Measurements from ENCODE around the gene SLC8B1.

The SLC8B1 gene

DNA sequence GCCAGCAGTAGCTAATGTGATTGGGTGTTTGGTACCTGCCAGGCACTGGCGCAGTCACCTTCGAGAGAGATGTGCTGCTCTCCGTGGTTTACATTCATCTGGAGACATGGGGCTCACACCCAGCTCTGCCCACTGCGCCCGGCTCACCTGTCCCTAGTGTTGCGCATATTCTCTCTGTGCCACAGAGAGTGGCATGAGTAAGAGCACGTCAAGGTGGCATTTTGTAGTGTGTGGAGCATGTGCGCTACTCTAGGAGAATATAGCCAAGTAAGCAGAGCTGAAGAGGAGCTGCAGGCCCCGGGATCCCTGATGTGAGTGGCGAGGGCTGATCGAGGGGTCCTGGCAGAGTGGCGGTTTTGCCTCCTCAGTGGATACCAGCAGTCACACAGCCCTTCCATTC, 66.8 kb downstream of the SLC8B1 start:
- no peak for DNase-seq

DNA sequence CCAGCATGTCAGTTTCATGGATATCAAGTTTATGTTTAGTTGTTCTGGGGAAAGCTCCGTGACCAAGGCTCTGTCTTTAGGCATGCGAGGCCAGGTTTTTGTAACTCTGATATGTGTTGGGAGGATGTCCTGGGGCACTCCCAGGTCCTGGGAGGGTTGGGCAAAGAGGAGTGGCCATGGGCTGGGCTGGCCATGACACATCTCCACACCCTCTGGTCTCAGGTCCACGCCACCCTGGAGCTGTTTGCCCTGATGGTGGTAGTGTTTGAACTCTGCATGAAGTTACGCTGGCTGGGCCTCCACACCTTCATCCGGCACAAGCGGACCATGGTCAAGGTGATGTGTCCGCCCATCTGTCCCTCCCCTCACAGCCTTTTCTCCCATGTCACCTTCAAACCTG, 67.3 kb downstream of the SLC8B1 start:
- DNase-seq, result no peak

DNA sequence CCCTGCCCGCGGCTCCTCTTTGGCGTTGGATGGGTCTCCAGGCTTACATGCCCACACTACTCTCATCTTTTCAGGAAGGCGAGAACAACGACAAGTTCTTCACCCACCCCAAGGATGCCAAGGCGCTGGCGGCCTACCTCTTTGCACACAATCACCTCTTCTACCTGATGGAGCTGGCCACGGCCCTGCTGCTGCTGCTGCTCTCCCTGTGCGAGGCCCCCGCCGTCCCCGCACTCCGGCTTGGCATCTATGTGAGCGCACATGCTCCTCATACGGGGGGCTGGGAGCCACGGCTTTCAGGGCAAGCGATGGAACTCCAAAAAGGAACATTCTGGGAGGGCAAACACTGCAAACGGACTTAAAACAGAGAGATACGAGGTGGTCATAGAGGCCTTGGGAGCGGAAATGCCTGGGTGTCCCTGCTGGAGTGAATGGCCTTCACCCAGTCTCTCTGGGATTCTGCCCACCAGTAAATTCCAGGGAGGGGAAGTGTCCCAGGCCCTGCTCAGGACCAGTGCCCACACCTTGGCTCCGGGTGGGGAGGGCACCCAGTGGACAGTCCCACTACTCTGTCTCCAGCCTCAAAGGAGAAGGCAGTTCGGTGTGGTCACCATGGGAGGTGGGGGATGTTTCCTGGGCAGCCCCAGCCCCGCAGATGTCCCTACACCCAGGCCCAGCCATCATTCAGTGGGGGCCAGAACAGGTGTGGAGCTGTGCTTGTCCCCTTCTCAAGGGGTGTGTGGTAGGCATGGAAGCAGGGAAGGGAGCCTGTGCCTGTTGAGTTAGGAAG, 68.6 kb downstream of the SLC8B1 start:
- DNase-seq, result no peak

DNA sequence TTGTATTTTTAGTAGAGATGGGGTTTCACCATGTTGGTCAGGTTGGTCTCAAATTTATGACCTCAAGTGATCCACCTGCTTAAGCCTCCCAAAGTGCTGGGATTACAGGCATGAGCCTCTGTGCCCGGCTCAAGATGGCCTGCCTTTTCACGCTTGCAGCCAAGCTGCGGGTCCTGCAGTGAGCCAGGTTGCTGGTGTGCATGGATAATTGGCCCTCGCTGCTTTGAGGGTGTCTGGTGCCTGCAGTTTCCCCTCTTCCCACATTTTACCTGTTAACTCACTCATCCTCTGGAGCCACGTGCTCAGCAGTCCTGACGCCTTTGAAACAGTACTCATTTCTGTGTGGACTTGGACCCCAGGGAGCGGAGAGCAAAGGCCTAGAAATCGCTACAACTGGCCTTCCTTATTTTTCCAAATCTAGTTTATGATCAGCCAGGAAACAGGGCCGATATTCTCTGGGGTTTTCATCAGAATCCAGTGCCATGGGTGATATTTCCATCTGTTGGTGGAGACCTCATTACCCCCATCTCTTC, 71.4 kb downstream of the SLC8B1 start:
- DNase-seq, result no peak

DNA sequence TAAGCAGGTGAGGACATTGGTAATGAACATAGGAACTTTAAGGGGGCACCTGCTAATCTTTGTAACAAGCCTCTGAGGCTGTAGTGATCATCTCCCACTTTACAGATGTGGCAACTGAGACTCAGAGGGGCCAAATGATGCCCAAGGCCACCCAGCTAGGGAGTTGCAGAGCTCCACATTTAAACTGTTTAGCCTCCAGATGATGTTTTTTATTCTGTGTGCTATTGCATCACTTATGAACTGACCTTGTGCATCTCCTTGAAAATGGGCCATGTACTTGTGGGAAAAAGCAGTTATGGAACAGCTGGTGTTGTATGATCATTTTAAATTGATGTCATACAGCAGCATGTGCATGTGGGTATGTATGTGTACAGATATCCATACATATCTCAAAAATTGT, 72.2 kb downstream of the SLC8B1 start:
- DNase-seq, result no peak

DNA sequence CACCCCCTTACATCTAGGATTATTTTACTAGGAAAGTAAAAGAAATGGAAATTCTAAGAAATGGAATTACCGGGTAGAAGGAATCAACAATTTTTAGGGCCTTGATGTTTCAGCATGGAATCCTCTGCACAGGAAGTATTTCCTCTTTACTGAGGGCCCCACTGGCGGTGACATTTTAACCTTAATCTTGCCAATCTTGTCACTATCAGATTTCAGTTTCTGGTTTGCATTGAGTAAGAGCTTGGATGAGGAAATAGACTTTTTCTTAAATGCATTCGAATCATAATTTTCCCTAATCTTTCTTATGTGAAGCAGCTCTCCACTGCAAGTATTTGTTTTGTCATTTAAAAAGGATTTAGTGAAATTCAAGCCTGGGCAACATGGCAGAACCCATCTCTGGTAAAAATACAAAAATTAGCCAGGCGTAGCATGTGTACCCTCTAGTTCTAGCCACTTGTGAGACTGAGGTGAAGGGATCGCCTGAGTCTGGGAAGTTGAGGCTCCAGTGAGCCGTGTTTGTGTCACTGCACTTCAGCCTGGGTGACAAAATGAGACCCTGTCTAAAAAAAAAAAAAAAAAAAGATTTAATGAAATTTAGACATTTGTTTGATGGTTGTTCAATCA, 73.0 kb downstream of the SLC8B1 start:
- DNase-seq, result peak; percentile 89

DNA sequence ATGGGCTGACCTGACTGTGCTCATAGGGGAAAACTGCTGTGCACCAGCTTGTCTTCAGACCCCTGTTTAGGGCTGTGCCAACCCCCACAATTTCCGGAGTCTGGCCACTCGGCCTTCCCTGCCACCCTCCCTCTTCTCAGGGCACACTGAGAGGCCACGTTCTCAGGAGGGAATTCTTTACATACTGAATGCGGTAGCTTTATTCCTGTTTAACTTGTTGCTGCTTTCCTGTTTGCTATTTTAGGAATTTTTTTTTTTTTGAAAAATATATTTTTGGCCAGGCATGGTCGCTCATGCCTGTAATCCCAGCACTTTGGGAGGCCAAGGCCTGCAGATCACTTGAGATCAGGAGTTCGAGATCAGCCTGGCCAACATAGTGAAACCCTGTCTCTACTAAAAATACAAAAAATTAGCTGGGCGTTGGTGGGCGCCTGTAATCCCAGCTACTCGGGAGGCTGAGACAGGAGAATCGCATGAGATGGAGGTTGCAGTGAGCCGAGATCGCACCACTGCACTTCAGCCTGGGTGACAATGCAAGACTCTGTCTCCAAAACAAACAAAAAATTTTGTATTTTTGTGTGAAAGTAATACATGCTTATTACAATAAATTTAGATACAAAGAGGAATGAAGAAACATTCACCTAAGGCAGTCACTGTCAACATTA, 74.1 kb downstream of the SLC8B1 start:
- DNase-seq, result no peak

DNA sequence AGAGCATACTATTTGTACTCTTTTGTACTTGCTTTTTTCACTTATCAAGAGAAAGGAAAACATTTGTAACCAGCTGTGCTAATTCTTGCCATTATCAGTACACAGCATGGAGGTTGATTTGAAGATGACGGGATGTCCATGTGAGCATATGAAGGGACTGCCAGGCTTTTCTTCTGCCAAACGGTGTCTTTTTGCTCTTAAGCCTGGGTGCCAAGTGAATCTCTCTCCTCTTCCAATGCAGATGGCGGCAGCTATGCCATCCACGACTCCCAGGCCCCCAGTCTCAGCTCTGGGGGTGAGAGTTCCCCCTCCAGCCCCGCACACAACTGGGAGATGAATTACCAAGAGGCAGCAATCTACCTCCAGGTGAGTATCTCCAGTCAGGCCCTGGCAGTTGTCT, 74.8 kb downstream of the SLC8B1 start:
- DNase-seq, result peak; percentile 44

DNA sequence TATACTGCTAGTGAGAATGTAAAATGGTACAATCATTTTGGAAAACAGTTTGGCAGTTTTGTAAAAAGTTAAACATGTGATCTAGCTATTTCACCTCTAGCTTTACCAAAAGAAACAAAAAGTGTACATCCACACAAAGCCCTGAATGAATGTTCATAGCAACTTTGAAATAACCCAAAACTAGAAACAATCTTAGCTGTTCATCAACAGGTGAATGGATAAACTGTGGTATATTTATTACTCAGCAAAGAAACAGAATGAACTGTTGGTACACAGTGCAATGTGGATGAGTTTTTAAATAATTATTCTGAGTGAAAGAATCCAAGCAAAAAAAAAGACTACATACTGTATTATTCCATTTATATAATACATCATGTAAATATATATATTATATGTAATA, 77.3 kb downstream of the SLC8B1 start:
- DNase-seq, result no peak

DNA sequence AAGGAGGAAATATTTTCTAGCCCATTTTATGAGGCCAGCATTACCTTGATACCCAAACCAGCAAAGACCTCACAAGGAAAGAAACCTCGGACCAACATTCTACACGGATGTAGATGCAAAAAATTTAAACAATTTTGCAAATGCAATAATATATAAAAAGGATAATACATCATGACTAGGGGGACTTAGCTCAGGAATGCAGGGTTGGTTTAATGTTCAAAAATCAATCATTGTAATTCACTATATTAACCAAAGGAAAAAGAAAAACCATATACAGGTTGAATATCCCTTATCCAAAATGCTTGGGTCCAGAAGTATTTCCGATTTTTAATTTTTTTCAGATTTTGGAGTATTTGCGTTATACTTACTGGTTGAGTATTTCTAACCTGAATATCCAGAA, 80.6 kb downstream of the SLC8B1 start:
- DNase-seq, result no peak

DNA sequence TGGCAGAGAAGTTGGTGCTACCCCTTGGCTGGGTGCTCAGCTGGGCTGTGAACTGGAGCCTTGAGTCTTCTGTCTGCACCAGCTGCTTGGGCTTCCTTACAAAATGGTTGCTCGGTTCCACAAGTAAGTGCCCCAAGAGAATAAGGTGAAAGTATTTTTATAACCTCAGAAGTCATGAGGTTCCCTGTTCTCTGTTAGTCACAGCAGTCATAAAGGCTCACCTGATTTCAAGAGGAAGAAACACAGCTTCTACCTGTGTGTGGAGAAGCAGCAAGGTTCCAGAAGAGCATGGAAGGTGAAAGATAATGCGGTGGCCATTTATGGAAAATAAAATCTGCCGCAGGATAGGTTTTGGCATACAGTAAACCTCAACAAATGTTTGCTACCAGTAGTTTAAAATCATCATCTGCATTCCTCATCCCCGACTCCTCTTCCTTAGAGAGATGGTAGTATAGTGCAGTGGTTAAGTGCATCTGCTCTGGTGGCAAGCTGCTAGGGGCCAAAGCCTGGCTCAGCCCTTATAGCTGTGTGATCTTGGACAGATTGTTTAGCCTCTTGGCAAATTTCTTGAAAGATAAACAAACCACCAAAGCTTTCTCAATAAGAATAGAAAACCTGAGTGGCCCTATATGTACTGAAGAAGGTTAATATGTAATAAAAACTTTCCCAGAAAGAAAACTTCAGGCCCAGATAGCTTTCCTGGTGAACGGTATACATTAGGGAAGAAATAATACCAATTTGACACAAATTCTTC, 81.2 kb downstream of the SLC8B1 start:
- DNase-seq, result no peak

DNA sequence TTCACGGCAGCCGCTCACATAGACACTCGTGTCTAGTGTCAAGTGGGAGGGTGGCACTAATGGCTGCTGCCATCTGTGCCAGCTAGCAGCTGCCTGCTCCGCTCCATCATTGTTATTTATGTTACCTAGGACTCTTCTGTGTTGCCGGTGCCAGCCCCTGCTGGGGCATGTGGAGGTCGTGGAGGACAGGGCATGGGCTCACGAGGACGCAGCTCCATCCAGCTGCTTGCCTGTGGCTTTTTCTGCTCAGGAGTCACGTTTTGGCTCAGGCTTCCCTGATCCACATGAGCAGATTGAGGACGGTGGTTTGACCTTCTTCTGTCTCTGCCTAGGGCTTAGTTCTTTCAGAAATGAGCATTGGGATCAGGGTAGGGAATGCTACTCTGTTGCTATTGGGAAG, 82.4 kb downstream of the SLC8B1 start:
- no peak for DNase-seq

DNA sequence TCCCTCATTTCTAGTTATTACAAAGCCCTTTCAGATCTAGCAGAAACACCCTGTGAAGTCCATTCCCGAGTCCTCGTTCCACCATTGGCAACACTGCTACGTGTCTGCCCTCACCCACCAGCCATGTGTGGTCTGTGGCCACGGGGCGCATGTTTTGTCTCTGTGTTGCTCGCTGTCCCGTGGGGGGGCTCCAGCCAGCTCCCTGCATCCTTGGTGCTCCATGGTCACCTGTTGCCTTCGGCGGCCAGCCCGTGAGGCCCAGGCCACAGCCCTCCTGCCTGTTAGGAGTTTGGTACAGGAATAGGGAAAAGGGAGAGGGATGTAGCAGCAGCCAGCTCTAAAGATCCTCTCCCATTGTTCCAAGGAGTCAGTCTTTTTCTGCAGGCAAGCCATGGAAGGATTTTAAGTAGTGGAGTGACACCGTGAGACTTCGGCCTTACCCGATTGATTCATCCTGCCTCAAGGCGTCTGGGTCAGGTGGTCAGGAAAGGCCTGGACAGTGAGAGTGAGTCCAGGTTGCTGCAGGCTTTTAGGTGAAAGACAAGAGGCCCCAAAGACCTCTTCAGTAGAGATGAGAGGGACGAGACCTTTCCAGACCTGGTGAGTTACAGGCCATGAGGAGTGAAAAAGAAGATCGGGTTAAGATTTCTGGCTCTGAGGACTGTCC, 83.4 kb downstream of the SLC8B1 start:
- no peak for DNase-seq

DNA sequence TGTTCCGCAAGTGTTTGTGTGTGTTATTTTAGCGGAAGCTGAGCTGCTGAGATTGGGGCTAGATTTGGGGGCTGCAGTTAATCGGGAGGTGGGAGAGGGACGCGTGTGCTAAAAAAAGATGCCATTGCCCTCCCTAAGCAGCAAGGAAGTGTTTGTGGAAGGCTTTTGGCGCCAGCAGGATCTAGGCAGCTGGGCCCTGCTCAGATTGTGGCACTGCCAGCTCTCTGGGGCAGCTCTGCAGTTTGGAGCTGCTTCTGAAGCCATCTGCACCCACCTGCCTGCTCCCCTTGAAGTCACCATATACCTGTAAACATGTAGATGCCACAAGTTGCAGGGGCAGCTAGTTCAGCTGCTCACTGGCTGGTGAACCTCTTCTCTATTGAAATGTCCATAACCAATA, 84.9 kb downstream of the SLC8B1 start:
- no peak for DNase-seq

DNA sequence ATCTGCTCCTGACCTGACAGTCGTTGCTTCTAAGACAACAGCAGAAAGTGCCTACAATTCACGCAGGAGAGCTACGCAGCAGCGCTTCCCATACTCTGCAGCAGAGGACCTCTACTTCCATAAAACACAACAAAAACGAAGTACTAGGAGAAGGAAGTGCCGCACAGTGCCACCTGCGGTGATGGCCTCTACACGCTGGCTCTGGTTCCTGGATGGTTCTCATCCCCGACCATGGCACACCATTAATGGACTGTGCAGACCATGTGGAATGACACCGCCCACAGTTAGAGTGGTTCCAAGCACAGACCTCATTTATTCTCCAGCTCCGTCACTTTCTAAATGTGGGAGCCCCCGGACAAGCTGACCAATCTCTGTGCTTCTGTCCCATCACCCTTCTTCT, 85.4 kb downstream of the SLC8B1 start:
- no peak for DNase-seq

DNA sequence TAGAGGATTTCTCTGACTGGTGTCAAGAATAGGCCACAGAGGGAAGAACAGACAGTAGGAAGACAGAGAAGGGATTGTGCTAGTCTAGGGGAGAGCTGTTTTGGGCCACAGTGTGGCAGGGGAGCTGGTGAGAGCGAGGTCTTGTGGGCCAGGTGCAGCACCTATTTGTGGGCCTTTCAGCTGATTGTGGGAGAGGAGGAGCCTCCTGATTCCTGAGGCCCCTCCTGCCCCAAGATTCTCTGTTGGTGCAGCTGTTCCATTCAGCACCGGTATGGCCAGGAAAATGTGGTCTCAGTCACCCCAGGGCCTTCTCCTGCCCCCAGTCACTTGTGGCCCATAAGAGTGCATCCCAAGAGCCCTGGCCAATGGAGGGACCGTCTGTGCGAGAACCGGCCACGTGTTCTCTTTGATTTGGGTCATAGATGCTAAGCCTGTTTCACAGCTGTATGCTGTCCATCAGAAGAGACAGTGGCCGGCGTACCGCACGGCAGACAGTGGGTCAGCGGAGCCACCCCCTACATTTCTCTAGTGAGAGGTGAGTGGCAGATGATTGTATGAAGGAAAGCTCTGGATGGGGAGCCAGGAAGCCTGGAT, 86.0 kb downstream of the SLC8B1 start:
- DNase-seq, result no peak
